Chondrocyte (in vitro differentiated cells): Measurements from ENCODE around the gene CCL13. TPM values are rescaled to one million over a fixed set of nuclear protein-coding genes. Genes with fewer than 3 reads are reported as not detected.

ENCODE experiments used
- DNase-seq: peaks from one replicate; pipeline ENCODE4 v3.0.0; 2021; ENCODE audit warnings: mixed read lengths, low spot score
- H3K27ac Mint-ChIP-seq: one replicate; pipeline ENCODE4 v1.8.0; 2021; ENCODE audit warnings: mild to moderate bottlenecking, moderate library complexity, mixed read lengths; ENCODE audit not compliant: unreplicated experiment
- H3K27me3 Mint-ChIP-seq: 2 replicates; pipeline ENCODE4 v1.8.0; 2021; ENCODE audit warnings: low read depth, mixed read lengths
- H3K36me3 Mint-ChIP-seq: 2 replicates; pipeline ENCODE4 v1.8.0; 2021; ENCODE audit warnings: low read depth, mixed read lengths
- H3K4me1 Mint-ChIP-seq: 2 replicates; pipeline ENCODE4 v1.8.0; 2021; ENCODE audit warnings: low read depth, mild to moderate bottlenecking, mixed read lengths
- H3K4me3 Mint-ChIP-seq: one replicate; pipeline ENCODE4 v1.8.0; 2021; ENCODE audit warnings: mild to moderate bottlenecking, moderate library complexity, mixed read lengths; ENCODE audit not compliant: unreplicated experiment
- H3K9me3 Mint-ChIP-seq: 2 replicates; pipeline ENCODE4 v1.8.0; 2021; ENCODE audit warnings: low read depth, mixed read lengths
- CTCF ChIP-seq: fragments of 200-600 bp; sonication (generic); IDR thresholded peaks from 2 replicates; pipeline ENCODE4 v1.5.0; 2021; ENCODE audit warnings: antibody characterized with exemption, mild to moderate bottlenecking, moderate library complexity
- long read RNA-seq: library from polyadenylated mRNA; stranded (forward); transcript quantifications from one replicate; pipeline ENCODE4 v2.0.0, GENCODE V29; 2021
- total RNA-seq: library from RNA; stranded (reverse); gene quantifications from 3 replicates; pipeline ENCODE4 v1.2.1, GENCODE V29; 2021

Gene CCL13
- total RNA-seq: not detected in 3 replicates
- long read RNA-seq: 0 reads

- Mint-ChIP-seq H3K36me3 (no peaks in the 10 kb centered on the region), H3K27me3 (peaks cover 8% of the 10 kb centered on the region), H3K9me3 (peaks cover 6% of the 10 kb centered on the region), H3K4me3 (no peak within 1 kb of the TSS), H3K27ac (no peak within 1 kb of the TSS), H3K4me1 (no peaks in the 10 kb centered on the region)
- TF ChIP-seq CTCF: no peak
- DNase-seq: no peak
Measured at GRCh38 chr17:34356194-34356593, at the start of gene CCL13. Gene CCL13, plus strand, starts transcription at chr17:34356480. Its CDS starts 47 bp downstream, at chr17:34356527.

- H3K9me3 Mint-ChIP-seq: no peaks in the 10 kb centered on the region
- DNase-seq: no peak
- no peak overlapping the region for H3K27ac Mint-ChIP-seq
Measured at GRCh38 chr17:34307110-34307509, 49.2 kb upstream of the CCL13 start.

DNA sequence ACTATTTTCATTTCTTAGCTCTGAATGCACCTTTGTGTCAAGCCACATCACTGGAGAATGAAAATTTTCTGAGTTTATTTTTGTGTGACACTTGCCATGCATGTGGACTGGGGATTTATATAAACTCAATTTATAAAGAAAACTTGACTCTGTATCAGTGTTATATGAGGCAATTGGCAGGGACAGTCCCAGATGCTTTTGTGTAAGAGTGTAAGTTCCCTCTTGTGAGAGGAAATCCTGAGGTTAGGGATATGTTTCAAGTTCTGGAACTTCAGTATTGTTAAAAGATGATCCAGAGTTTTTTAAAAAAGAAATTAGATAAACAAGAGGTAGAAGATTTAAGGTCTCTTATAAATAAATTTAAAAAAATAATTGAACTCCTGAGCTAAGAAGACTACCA, 47.9 kb upstream of the CCL13 start:
- no peaks in the 10 kb centered on the region for H3K27me3 Mint-ChIP-seq
- no peak for DNase-seq

More at GRCh38 chr17:34307110-34307509, 49.2 kb upstream of the CCL13 start:
- Mint-ChIP-seq H3K4me1 (peaks cover 10% of the 10 kb centered on the region), H3K4me3 (no peak overlapping the region), H3K36me3 (no peaks in the 10 kb centered on the region), H3K27me3 (no peaks in the 10 kb centered on the region)
- TF ChIP-seq CTCF: no peak

GRCh38 chr17:34311291-34311690, 45.0 kb upstream of the CCL13 start:
- no peak for DNase-seq
- Mint-ChIP-seq H3K27ac (no peak overlapping the region), H3K27me3 (no peaks in the 10 kb centered on the region), H3K9me3 (no peaks in the 10 kb centered on the region), H3K4me3 (no peak overlapping the region), H3K36me3 (no peaks in the 10 kb centered on the region), H3K4me1 (peaks cover 33% of the 10 kb centered on the region)
- TF ChIP-seq CTCF: no peak

More for the DNA sequence above, 47.9 kb upstream of the CCL13 start:
- Mint-ChIP-seq H3K27ac (no peak overlapping the region), H3K9me3 (no peaks in the 10 kb centered on the region), H3K4me3 (no peak overlapping the region), H3K4me1 (peaks cover 18% of the 10 kb centered on the region), H3K36me3 (no peaks in the 10 kb centered on the region)
- no peak for TF ChIP-seq CTCF

- H3K27ac Mint-ChIP-seq: no peak overlapping the region
- no peaks in the 10 kb centered on the region for H3K9me3 Mint-ChIP-seq
- no peak for DNase-seq
- H3K27me3 Mint-ChIP-seq: peaks cover 2% of the 10 kb centered on the region
- H3K36me3 Mint-ChIP-seq: no peaks in the 10 kb centered on the region
- H3K4me3 Mint-ChIP-seq: no peak overlapping the region
- no peak for TF ChIP-seq CTCF
- H3K4me1 Mint-ChIP-seq: peaks cover 27% of the 10 kb centered on the region
Measured at GRCh38 chr17:34312080-34312479, 44.2 kb upstream of the CCL13 start.
